Vagina (tissue), 2 donors: ENCODE measurements around the gene REM2. TPM values are rescaled to one million over a fixed set of nuclear protein-coding genes. Genes with fewer than 3 reads are reported as not detected.
A peak's percentile ranks its signal among the peaks of the same experiment; 100 is the strongest.

Source experiments
- DNase-seq, 2 donors: peaks; one replicate each; pipeline ENCODE4 v3.0.0-alpha.2; 2017; ENCODE audit errors: extremely low spot score in 2 of 2
- H3K27ac ChIP-seq: fragments of 200-600 bp; sonication (generic); one replicate; pipeline ENCODE4 v1.5.1; 2019
- H3K27me3 ChIP-seq: fragments of 200-600 bp; sonication (generic); one replicate; pipeline ENCODE4 v1.5.1; 2019
- H3K36me3 ChIP-seq, 2 donors: fragments of 200-600 bp; sonication (generic); one replicate each; pipeline ENCODE4 v1.5.1; 2017 to 2019
- H3K4me1 ChIP-seq: fragments of 200-600 bp; sonication (generic); one replicate; pipeline ENCODE4 v1.5.1; 2019
- H3K4me3 ChIP-seq, 2 donors: fragments of 200-600 bp; sonication (generic); 1 replicate in 1 of 2; 2 replicates in 1 of 2; pipeline ENCODE4 v1.5.1; 2016 to 2019
- H3K9me3 ChIP-seq: fragments of 200-600 bp; sonication (generic); one replicate; pipeline ENCODE4 v1.5.1; 2019
- CTCF ChIP-seq, 3 experiments: fragments of 450-650 bp in 2 of 3; fragments of 200-600 bp in 1 of 3; sonication (generic) in 1 of 3; IDR thresholded peaks; one replicate each; pipeline ENCODE4 v1.5.1; 2017 to 2019; ENCODE audit warnings: antibody characterized with exemption in 3 of 3, mild to moderate bottlenecking in 2 of 3, moderate library complexity in 2 of 3
- POLR2A ChIP-seq, 2 donors: fragments of 450-650 bp; IDR thresholded peaks; one replicate each; pipeline ENCODE4 v1.6.1; 2017; ENCODE audit warnings: antibody characterized with exemption in 2 of 2, mild to moderate bottlenecking in 2 of 2, moderate library complexity in 2 of 2
- POLR2AphosphoS5 ChIP-seq, 2 donors: sonication (generic); formaldehyde crosslinking; IDR thresholded peaks; one replicate each; pipeline ENCODE4 v1.9.0; 2017; ENCODE audit warnings: antibody characterized with exemption in 2 of 2, mild to moderate bottlenecking in 2 of 2, low read depth in 1 of 2; ENCODE audit not compliant: insufficient read depth in 1 of 2
- intact Hi-C: fragments of 100-400 bp; cut with DNase I; formaldehyde crosslinking; loops from one replicate; pipeline ENCODE4 v1.15.1; 2023
- total RNA-seq: library from RNA; depleted of rRNA; stranded (reverse); fragments of >200 nt; gene quantifications from one replicate; pipeline ENCODE4 v1.2.3, GENCODE V29; 2016

Gene REM2
- total RNA-seq, 1 donor from 2014 or later = 3.9 TPM

DNA sequence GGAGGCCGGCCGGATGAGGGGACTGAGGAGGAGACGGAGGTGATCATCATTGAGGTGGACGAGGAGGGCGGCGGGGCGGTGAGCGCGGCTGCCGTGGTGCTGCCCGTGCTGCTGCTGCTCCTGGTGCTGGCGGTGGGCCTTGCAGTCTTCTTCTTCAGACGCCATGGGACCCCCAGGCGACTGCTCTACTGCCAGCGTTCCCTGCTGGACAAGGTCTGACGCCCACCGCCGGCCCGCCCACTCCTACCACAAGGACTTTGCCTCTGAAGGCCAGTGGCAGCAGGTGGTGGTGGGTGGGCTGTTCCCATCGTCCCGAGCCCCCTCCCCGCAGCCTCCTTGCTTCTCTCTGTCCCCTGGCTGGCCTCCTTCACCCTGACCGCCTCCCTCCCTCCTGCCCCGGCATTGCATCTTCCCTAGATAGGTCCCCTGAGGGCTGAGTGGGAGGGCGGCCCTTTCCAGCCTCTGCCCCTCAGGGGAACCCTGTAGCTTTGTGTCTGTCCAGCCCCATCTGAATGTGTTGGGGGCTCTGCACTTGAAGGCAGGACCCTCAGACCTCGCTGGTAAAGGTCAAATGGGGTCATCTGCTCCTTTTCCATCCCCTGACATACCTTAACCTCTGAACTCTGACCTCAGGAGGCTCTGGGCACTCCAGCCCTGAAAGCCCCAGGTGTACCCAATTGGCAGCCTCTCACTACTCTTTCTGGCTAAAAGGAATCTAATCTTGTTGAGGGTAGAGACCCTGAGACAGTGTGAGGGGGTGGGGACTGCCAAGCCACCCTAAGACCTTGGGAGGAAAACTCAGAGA lies 37.0 kb upstream of the REM2 start:
- peaks cover 100% of the 10 kb centered on the region for H3K4me1 ChIP-seq
- peaks cover 6 to 61% of the 10 kb centered on the region in 2 donors for H3K36me3 ChIP-seq
- no peak overlapping the region for H3K4me3 ChIP-seq
- H3K9me3 ChIP-seq = no peaks in the 10 kb centered on the region
- H3K27me3 ChIP-seq = no peaks in the 10 kb centered on the region
- peak overlapping the region; percentile 96 for H3K27ac ChIP-seq
- intact Hi-C loops = no loop called here
- no peak for TF ChIP-seq POLR2A (IDR thresholded peaks at IDR 0.05)
- no peak for TF ChIP-seq CTCF (IDR thresholded peaks at IDR 0.05)
- TF ChIP-seq POLR2AphosphoS5 (IDR thresholded peaks at IDR 0.05; ENCODE audit: insufficient read depth in 1 of 2, low read depth in 1 of 2) = no peak
- DNase-seq = no peak

- Histone ChIP-seq H3K27ac (peak overlapping the region; percentile 96), H3K4me1 (peaks cover 100% of the 10 kb centered on the region), H3K36me3 (peaks cover 6 to 53% of the 10 kb centered on the region in 2 donors), H3K27me3 (no peaks in the 10 kb centered on the region), H3K4me3 (no peak overlapping the region), H3K9me3 (no peaks in the 10 kb centered on the region)
- intact Hi-C loops = no loop called here
- TF ChIP-seq POLR2A (IDR thresholded peaks at IDR 0.05) (no peak), POLR2AphosphoS5 (IDR thresholded peaks at IDR 0.05; ENCODE audit: insufficient read depth in 1 of 2, low read depth in 1 of 2) (no peak), CTCF (IDR thresholded peaks at IDR 0.05) (no peak)
- no peak for DNase-seq
Measured at GRCh38 chr14:22846811-22847307, 36.2 kb upstream of the REM2 start.

GRCh38 chr14:22847661-22848341 lies 35.2 kb upstream of the REM2 start:
- no peak for TF ChIP-seq CTCF (IDR thresholded peaks at IDR 0.05)
- no peak for TF ChIP-seq POLR2A (IDR thresholded peaks at IDR 0.05)
- no peak for TF ChIP-seq POLR2AphosphoS5 (IDR thresholded peaks at IDR 0.05; ENCODE audit: insufficient read depth in 1 of 2, low read depth in 1 of 2)
- Histone ChIP-seq H3K4me3 (peak overlapping the region; percentile 6 to 10), H3K4me1 (peaks cover 99% of the 10 kb centered on the region), H3K9me3 (no peaks in the 10 kb centered on the region), H3K36me3 (peaks cover 6 to 43% of the 10 kb centered on the region in 2 donors), H3K27me3 (no peaks in the 10 kb centered on the region), H3K27ac (peak overlapping the region; percentile 96)
- no peak for DNase-seq
- intact Hi-C loops = loop anchor here (1.0 kb wide), 1 partner anchor 10 kb away; no protein-coding TSS in a partner anchor

GRCh38 chr14:22848351-22849164 lies 34.5 kb upstream of the REM2 start:
- Histone ChIP-seq H3K27ac (peak overlapping the region; percentile 96), H3K9me3 (no peaks in the 10 kb centered on the region), H3K36me3 (peaks cover 6 to 36% of the 10 kb centered on the region in 2 donors), H3K27me3 (no peaks in the 10 kb centered on the region), H3K4me1 (peaks cover 98% of the 10 kb centered on the region), H3K4me3 (peak overlapping the region; percentile 10 to 26)
- intact Hi-C loops = loop anchor here (1.0 kb wide), 1 partner anchor 11 kb away; no protein-coding TSS in a partner anchor
- DNase-seq = peak in 1 of 2 donors; percentile 97
- TF ChIP-seq POLR2A (IDR thresholded peaks at IDR 0.05) (no peak), POLR2AphosphoS5 (IDR thresholded peaks at IDR 0.05; ENCODE audit: insufficient read depth in 1 of 2, low read depth in 1 of 2) (peak in 1 of 2 donors; percentile 84), CTCF (IDR thresholded peaks at IDR 0.05) (no peak)
